PC-3 (cell line): Measurements from ENCODE around the gene GRAMD2A.

Experiments used
- CTCF ChIP-seq: fragments of 300-600 bp; sonication (generic); conservative IDR thresholded peaks from 2 replicates; pipeline ENCODE4 v1.5.1; 2017; ENCODE audit warnings: antibody characterized with exemption, low read depth, mild to moderate bottlenecking, low read length
- EZH2 ChIP-seq: fragments of 300-600 bp; sonication (generic); IDR thresholded peaks from one replicate; pipeline ENCODE4 v1.6.1; 2017; ENCODE audit warnings: antibody characterized with exemption, mild to moderate bottlenecking, low read length; ENCODE audit not compliant: unreplicated experiment
- EZH2phosphoT487 ChIP-seq: fragments of 300-600 bp; sonication (generic); IDR thresholded peaks from 2 replicates; pipeline ENCODE4 v1.6.1; 2018; ENCODE audit warnings: mild to moderate bottlenecking, antibody characterized with exemption, low read length, borderline replicate concordance

GRCh38 chr15:72184165-72184811, 13.3 kb downstream of the GRAMD2A start:
- TF ChIP-seq CTCF (no peak), EZH2phosphoT487 (no peak), EZH2 (no peak)
